Measurements from ENCODE around the gene SPATA6L.

- no peak for TF ChIP-seq SUZ12 (IDR thresholded peaks at IDR 0.05; ENCODE audit: extremely low read depth, insufficient read depth, insufficient read length)
- no peak for TF ChIP-seq YY1 (IDR thresholded peaks at IDR 0.05; ENCODE audit: insufficient read depth, insufficient read length)
- no peak for TF ChIP-seq ZNF274 (IDR thresholded peaks at IDR 0.05; ENCODE audit: low read depth, low read length)
These were observed 4.3 kb upstream of the SPATA6L start for GRCh38 chr9:4670591-4670990.
